ENCODE results near the gene MAD2L1BP.
A peak's percentile ranks its signal among the peaks of the same experiment; 100 is the strongest.

DNA sequence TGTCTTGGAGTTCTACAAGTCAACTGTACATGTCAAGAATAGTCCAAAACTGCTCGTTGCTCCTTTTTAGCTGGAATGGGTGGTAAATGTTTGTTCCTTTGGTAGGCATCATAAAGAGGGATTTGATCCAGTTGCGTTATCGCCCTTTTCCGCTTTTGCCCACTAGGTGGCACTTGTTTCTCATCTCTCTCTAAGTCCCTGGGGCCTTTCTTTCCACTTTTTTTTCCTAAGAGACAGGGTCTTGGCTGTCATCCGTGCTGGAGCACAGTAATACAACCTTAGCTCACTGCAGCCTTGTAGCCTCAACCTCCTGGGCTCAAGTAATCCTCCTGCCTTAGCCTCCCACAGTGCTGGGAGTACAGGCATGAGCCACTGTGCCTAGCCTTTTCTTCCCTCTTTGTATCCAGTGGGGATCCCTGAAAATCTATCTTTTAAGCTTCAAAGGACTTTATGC is 27.3 kb upstream of the MAD2L1BP start:
- TF ChIP-seq EP300 (IDR thresholded peaks at IDR 0.05; ENCODE audit: borderline replicate concordance) (no peak), FOXM1 (IDR thresholded peaks at IDR 0.05; ENCODE audit: borderline replicate concordance, low read depth) (no peak), EGR1 (IDR thresholded peaks at IDR 0.05) (no peak), RAD21 (IDR thresholded peaks at IDR 0.05; ENCODE audit: low read depth) (peak; percentile 60), TAF1 (IDR thresholded peaks at IDR 0.05; ENCODE audit: low read depth) (no peak), YY1 (IDR thresholded peaks at IDR 0.05; ENCODE audit: low read depth) (no peak)
- TF ChIP-seq, protein P1, sequence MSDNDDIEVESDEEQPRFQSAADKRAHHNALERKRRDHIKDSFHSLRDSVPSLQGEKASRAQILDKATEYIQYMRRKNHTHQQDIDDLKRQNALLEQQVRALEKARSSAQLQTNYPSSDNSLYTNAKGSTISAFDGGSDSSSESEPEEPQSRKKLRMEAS (IDR thresholded peaks at IDR 0.05): no peak

All from Ishikawa (cell line).